HepG2 (cell line): ENCODE results near the gene FLVCR1. TPM values are rescaled to one million over a fixed set of nuclear protein-coding genes. Genes with fewer than 3 reads are reported as not detected.

Experiments
- AGO1 ChIP-seq: fragments of 200-400 bp; formaldehyde crosslinking; IDR thresholded peaks from 2 replicates; pipeline ENCODE4 v1.6.1; 2017; ENCODE audit warnings: mild to moderate bottlenecking, low read depth, low read length, moderate library complexity; ENCODE audit not compliant: poor library complexity, severe bottlenecking
- ARID4A ChIP-seq: sonication (generic); formaldehyde crosslinking; IDR thresholded peaks from 2 replicates; pipeline ENCODE4 v1.5.0; 2020; ENCODE audit warnings: mild to moderate bottlenecking, missing genetic modification reagents, borderline replicate concordance
- ARID5B ChIP-seq: IDR thresholded peaks from 2 replicates; pipeline ENCODE4 v1.4.0; 2020; ENCODE audit warnings: mild to moderate bottlenecking, missing genetic modification reagents
- FOXA3 ChIP-seq: IDR thresholded peaks from 2 replicates; pipeline ENCODE4 v1.6.1; 2016; ENCODE audit warnings: missing genetic modification reagents, missing compliant biosample characterization
- MBNL3 ChIP-seq: fragments of 250-450 bp; sonication (Bioruptor Pico); conservative IDR thresholded peaks from 2 replicates; pipeline ENCODE4 v1.8.0; 2022; ENCODE audit warnings: mild to moderate bottlenecking, inconsistent platforms
- MIXL1 ChIP-seq: IDR thresholded peaks from 2 replicates; pipeline ENCODE4 v1.6.1; 2016
- MLLT10 ChIP-seq: sonication (generic); formaldehyde crosslinking; IDR thresholded peaks from 2 replicates; pipeline ENCODE4 v1.4.0; 2020; ENCODE audit warnings: missing genetic modification reagents
- MXI1 ChIP-seq: IDR thresholded peaks from 3 replicates; pipeline ENCODE4 v1.6.1; 2012; ENCODE audit warnings: low read depth, low read length, inconsistent platforms, borderline replicate concordance
- NFIB ChIP-seq: sonication (generic); formaldehyde crosslinking; IDR thresholded peaks from 2 replicates; pipeline ENCODE4 v1.9.0; 2021; ENCODE audit warnings: missing genetic modification reagents, mild to moderate bottlenecking, borderline replicate concordance
- PPARG ChIP-seq: conservative IDR thresholded peaks from 2 replicates; pipeline ENCODE4 v1.6.1; 2016; ENCODE audit warnings: missing biosample characterization, missing genetic modification reagents
- RFX5 ChIP-seq: IDR thresholded peaks from 2 replicates; pipeline ENCODE4 v1.6.1; 2011; ENCODE audit warnings: low read depth, low read length, improper control_type of control experiment
- SOX5 ChIP-seq: IDR thresholded peaks from 2 replicates; pipeline ENCODE4 v1.6.1; 2016; ENCODE audit warnings: borderline replicate concordance
- ZFP36L1 ChIP-seq: sonication (generic); formaldehyde crosslinking; IDR thresholded peaks from 2 replicates; pipeline ENCODE4 v1.8.0; 2022; ENCODE audit warnings: mild to moderate bottlenecking, missing genetic modification reagents, moderate library complexity
- ZNF350 ChIP-seq: sonication (generic); formaldehyde crosslinking; IDR thresholded peaks from 2 replicates; pipeline ENCODE4 v1.4.0; 2020; ENCODE audit warnings: mild to moderate bottlenecking, low read depth, missing genetic modification reagents, borderline replicate concordance
- ZNF564 ChIP-seq: sonication (generic); formaldehyde crosslinking; IDR thresholded peaks from 2 replicates; pipeline ENCODE4 v1.8.1; 2023; ENCODE audit warnings: mild to moderate bottlenecking, missing genetic modification reagents
- ZNF792 ChIP-seq: IDR thresholded peaks from 2 replicates; pipeline ENCODE4 v1.6.1; 2016
- polyA plus RNA-seq, 8 experiments: library from polyadenylated mRNA; depleted of rRNA in 3 of 8; stranded (reverse) in 7 of 8; unstranded in 1 of 8; fragments of >200 nt; fragmentation: Illumina TruSeq in 4 of 8; extraction: Trizol in 4 of 8; gene quantifications; 2 replicates each; pipeline versions ENCODE4 v1.2.1 to v1.2.3, GENCODE V29; 2011 to 2016; ENCODE audit warnings: low read depth in 4 of 8, missing spikeins in 1 of 8, mixed read lengths in 1 of 8; ENCODE audit not compliant: insufficient read depth in 1 of 8
- total RNA-seq, 5 experiments: library from RNA; depleted of rRNA; stranded (reverse); fragments of >200 nt; fragmentation: Illumina TruSeq; extraction: Trizol; gene quantifications; 2 replicates each; pipeline ENCODE4 v1.2.3, GENCODE V29; 2016; ENCODE audit warnings: low read depth in 1 of 5
- TF ChIP-seq, protein P1 (sequence below): sonication (generic); formaldehyde crosslinking; IDR thresholded peaks from 2 replicates; pipeline ENCODE4 v1.4.0; 2020; ENCODE audit warnings: missing genetic modification reagents
- TF ChIP-seq, protein P2 (sequence below): IDR thresholded peaks from 2 replicates; pipeline ENCODE4 v1.6.1; 2018; ENCODE audit warnings: missing genetic modification reagents, mild to moderate bottlenecking, missing compliant biosample characterization
- TF ChIP-seq, protein P3 (sequence below): sonication (generic); formaldehyde crosslinking; IDR thresholded peaks from 2 replicates; pipeline ENCODE4 v1.8.0; 2022; ENCODE audit warnings: low read depth, missing genetic modification reagents

Gene FLVCR1
- total and polyA plus RNA-seq, 2 of the 13 experiments (the other 11 are each of a cell fraction or from before 2014, with no cell fraction given), result 14.8 to 39.8 TPM

DNA sequence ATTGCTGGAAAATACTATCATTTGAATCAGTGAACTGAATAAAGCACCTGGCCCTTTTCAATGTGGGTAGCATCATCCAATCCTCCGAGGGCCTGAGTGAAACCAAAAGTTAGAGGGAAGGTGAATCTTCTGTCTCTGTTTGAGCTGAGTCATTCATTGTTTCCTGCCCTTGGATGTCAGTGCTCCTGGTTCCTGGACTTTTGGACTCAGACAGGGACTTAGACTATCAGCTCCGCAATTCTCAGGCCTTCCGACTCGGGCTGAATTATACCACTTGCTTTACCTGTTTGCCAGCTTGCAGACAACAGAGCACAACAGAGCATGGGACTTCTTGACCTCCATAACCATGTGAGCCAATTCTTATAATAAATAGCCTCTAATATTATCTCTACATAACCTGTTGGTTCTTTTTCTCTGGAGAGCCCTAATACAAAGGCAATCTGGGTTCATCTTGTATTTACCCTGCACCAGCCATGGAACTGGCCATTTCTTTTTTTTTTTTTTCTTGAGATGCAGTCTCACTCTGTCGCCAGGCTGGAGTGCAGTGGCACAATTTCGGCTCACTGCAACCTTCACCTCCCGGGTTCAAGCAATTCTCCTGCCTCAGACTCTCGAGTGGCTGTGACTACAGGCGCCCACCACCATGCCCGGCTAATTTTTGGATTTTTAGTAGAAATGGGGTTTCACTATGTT is 73.1 kb downstream of the FLVCR1 start (continued):
- TF ChIP-seq RFX5 (no peak), MXI1 (no peak; the same call in 2 of the 3 replicates), MBNL3 (CRISPR knock-in tag) (no peak), ARID4A (CRISPR knock-in tag) (no peak), MLLT10 (CRISPR knock-in tag) (no peak), FOXA3 (CRISPR knock-in tag) (peak; percentile 21; the same call in 1 of the 2 replicates), AGO1 (no peak), ZFP36L1 (no peak), SOX5 (CRISPR knock-in tag) (peak; percentile 73), ZNF564 (no peak), MIXL1 (CRISPR knock-in tag) (0 out of 2 replicates have a peak, but pooled peaks have one; percentile 14), NFIB (CRISPR knock-in tag) (no peak), ARID5B (CRISPR knock-in tag) (peak; percentile 81), PPARG (CRISPR knock-in tag) (0 out of 2 replicates have a peak, but pooled peaks have one; percentile 21), ZNF792 (CRISPR knock-in tag) (0 out of 2 replicates have a peak, but pooled peaks have one; percentile 27), ZNF350 (CRISPR knock-in tag) (no peak)
- TF ChIP-seq, protein P1, sequence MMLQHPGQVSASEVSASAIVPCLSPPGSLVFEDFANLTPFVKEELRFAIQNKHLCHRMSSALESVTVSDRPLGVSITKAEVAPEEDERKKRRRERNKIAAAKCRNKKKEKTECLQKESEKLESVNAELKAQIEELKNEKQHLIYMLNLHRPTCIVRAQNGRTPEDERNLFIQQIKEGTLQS (CRISPR knock-in tag), result 0 out of 2 replicates have a peak, but pooled peaks have one; percentile 61
- TF ChIP-seq, protein P2, sequence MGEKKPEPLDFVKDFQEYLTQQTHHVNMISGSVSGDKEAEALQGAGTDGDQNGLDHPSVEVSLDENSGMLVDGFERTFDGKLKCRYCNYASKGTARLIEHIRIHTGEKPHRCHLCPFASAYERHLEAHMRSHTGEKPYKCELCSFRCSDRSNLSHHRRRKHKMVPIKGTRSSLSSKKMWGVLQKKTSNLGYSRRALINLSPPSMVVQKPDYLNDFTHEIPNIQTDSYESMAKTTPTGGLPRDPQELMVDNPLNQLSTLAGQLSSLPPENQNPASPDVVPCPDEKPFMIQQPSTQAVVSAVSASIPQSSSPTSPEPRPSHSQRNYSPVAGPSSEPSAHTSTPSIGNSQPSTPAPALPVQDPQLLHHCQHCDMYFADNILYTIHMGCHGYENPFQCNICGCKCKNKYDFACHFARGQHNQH (CRISPR knock-in tag), result no peak
- TF ChIP-seq, protein P3, sequence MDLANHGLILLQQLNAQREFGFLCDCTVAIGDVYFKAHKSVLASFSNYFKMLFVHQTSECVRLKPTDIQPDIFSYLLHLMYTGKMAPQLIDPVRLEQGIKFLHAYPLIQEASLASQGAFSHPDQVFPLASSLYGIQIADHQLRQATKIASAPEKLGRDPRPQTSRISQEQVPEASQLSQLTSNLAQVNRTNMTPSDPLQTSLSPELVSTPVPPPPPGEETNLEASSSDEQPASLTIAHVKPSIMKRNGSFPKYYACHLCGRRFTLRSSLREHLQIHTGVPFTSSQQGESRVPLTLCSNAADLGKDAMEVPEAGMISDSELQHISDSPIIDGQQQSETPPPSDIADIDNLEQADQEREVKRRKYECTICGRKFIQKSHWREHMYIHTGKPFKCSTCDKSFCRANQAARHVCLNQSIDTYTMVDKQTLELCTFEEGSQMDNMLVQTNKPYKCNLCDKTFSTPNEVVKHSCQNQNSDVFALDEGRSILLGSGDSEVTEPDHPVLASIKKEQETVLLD (CRISPR knock-in tag), result no peak
